Loucy (cell line): ENCODE data around the gene PUM2.

ENCODE experiments used
- CTCF ChIP-seq: fragments of 200-600 bp; sonication (generic); conservative IDR thresholded peaks from 2 replicates; pipeline ENCODE4 v1.5.1; 2014; ENCODE audit warnings: mild to moderate bottlenecking, antibody characterized with exemption, low read length
- EZH2phosphoT487 ChIP-seq: fragments of 200-600 bp; IDR thresholded peaks from 2 replicates; pipeline ENCODE4 v1.6.1; 2018; ENCODE audit warnings: antibody characterized with exemption, mild to moderate bottlenecking, moderate library complexity, borderline replicate concordance

- TF ChIP-seq EZH2phosphoT487 (no peak), CTCF (no peak)
Observed at GRCh38 chr2:20224164-20224715, 126.4 kb downstream of the PUM2 start.
